Vagina (tissue), 2 donors: ENCODE measurements around the gene PSMD4. TPM values are rescaled to one million over a fixed set of nuclear protein-coding genes. Genes with fewer than 3 reads are reported as not detected.

Experiments
- DNase-seq, 2 donors: peaks; one replicate each; pipeline ENCODE4 v3.0.0-alpha.2; 2017; ENCODE audit errors: extremely low spot score in 2 of 2
- H3K27ac ChIP-seq: fragments of 200-600 bp; sonication (generic); one replicate; pipeline ENCODE4 v1.5.1; 2019
- H3K27me3 ChIP-seq: fragments of 200-600 bp; sonication (generic); one replicate; pipeline ENCODE4 v1.5.1; 2019
- H3K36me3 ChIP-seq, 2 donors: fragments of 200-600 bp; sonication (generic); one replicate each; pipeline ENCODE4 v1.5.1; 2017 to 2019
- H3K4me1 ChIP-seq: fragments of 200-600 bp; sonication (generic); one replicate; pipeline ENCODE4 v1.5.1; 2019
- H3K4me3 ChIP-seq, 2 donors: fragments of 200-600 bp; sonication (generic); 1 replicate in 1 of 2; 2 replicates in 1 of 2; pipeline ENCODE4 v1.5.1; 2016 to 2019
- H3K9me3 ChIP-seq: fragments of 200-600 bp; sonication (generic); one replicate; pipeline ENCODE4 v1.5.1; 2019
- POLR2A ChIP-seq, 2 donors: fragments of 450-650 bp; IDR thresholded peaks; one replicate each; pipeline ENCODE4 v1.6.1; 2017; ENCODE audit warnings: antibody characterized with exemption in 2 of 2, mild to moderate bottlenecking in 2 of 2, moderate library complexity in 2 of 2
- POLR2AphosphoS5 ChIP-seq, 2 donors: sonication (generic); formaldehyde crosslinking; IDR thresholded peaks; one replicate each; pipeline ENCODE4 v1.9.0; 2017; ENCODE audit warnings: antibody characterized with exemption in 2 of 2, mild to moderate bottlenecking in 2 of 2, low read depth in 1 of 2; ENCODE audit not compliant: insufficient read depth in 1 of 2
- intact Hi-C: fragments of 100-400 bp; cut with DNase I; formaldehyde crosslinking; loops from one replicate; pipeline ENCODE4 v1.15.1; 2023
- total RNA-seq: library from RNA; depleted of rRNA; stranded (reverse); fragments of >200 nt; gene quantifications from one replicate; pipeline ENCODE4 v1.2.3, GENCODE V29; 2016
- TF ChIP-seq, protein P1 (sequence below), 3 experiments: fragments of 450-650 bp in 2 of 3; fragments of 200-600 bp in 1 of 3; sonication (generic) in 1 of 3; IDR thresholded peaks; one replicate each; pipeline ENCODE4 v1.5.1; 2017 to 2019; ENCODE audit warnings: antibody characterized with exemption in 3 of 3, mild to moderate bottlenecking in 2 of 3, moderate library complexity in 2 of 3

PSMD4 gene
- total RNA-seq, 1 donor from 2014 or later, result 118 TPM

DNA sequence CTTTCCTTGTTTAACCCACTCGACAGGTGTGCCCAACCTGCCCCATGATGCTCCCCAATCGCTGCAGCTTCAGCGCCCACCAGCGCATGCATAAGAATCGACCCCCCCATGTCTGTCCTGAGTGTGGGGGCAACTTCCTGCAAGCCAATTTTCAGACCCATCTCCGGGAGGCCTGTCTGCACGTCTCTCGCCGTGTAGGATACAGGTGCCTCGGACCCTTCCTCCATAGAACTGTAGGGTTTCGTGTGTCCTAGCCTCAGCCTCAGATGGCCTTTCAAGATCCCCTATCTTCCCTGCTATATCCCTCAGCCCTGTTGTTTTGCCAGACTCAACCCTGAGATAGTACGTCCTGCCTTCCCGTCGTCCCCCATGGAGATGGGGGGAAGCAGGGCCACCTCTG is 34.0 kb downstream of the PSMD4 start:
- Histone ChIP-seq H3K4me1 (peaks cover 10% of the 10 kb centered on the region), H3K9me3 (no peaks in the 10 kb centered on the region), H3K4me3 (no peak overlapping the region), H3K36me3 (peaks cover 8 to 61% of the 10 kb centered on the region in 2 donors), H3K27me3 (no peaks in the 10 kb centered on the region), H3K27ac (no peak overlapping the region)
- intact Hi-C loops, result no loop called here
- TF ChIP-seq, protein P1, sequence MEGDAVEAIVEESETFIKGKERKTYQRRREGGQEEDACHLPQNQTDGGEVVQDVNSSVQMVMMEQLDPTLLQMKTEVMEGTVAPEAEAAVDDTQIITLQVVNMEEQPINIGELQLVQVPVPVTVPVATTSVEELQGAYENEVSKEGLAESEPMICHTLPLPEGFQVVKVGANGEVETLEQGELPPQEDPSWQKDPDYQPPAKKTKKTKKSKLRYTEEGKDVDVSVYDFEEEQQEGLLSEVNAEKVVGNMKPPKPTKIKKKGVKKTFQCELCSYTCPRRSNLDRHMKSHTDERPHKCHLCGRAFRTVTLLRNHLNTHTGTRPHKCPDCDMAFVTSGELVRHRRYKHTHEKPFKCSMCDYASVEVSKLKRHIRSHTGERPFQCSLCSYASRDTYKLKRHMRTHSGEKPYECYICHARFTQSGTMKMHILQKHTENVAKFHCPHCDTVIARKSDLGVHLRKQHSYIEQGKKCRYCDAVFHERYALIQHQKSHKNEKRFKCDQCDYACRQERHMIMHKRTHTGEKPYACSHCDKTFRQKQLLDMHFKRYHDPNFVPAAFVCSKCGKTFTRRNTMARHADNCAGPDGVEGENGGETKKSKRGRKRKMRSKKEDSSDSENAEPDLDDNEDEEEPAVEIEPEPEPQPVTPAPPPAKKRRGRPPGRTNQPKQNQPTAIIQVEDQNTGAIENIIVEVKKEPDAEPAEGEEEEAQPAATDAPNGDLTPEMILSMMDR (IDR thresholded peaks at IDR 0.05), result no peak
- no peak for TF ChIP-seq POLR2AphosphoS5 (IDR thresholded peaks at IDR 0.05; ENCODE audit: insufficient read depth in 1 of 2, low read depth in 1 of 2)
- TF ChIP-seq POLR2A (IDR thresholded peaks at IDR 0.05), result no peak
- DNase-seq, result no peak

DNA sequence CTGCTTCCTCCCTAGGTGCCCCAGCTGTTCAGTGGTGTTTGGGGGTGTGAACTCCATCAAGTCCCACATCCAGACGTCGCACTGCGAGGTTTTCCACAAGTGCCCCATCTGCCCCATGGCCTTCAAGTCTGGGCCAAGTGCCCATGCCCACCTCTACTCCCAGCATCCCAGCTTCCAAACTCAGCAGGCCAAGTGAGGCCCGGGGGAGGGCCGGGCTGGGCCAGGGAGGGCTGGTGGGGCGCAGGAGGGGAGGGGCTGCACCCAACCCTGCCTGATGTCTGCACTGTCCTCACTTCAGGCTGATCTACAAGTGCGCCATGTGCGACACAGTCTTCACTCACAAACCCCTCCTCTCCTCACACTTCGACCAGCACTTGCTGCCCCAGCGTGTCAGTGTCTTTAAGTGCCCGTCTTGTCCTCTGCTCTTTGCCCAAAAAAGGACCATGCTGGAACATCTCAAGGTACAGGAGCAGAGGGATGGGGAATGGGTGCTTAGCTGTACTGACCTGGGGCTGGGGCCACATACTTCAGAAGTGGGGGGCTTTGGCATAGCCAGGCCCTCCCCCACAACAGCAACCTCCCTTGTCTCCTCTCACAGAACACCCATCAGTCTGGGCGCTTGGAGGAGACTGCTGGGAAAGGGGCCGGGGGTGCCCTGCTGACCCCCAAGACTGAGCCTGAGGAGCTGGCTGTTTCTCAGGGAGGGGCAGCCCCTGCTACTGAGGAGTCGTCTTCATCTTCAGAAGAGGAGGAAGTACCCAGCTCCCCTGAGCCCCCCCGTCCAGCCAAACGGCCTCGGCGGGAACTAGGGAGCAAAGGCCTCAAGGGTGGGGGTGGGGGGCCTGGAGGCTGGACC is 34.8 kb downstream of the PSMD4 start:
- Histone ChIP-seq H3K27ac (no peak overlapping the region), H3K36me3 (peaks cover 8 to 70% of the 10 kb centered on the region in 2 donors), H3K27me3 (no peaks in the 10 kb centered on the region), H3K4me1 (peaks cover 2% of the 10 kb centered on the region), H3K4me3 (no peak overlapping the region), H3K9me3 (no peaks in the 10 kb centered on the region)
- TF ChIP-seq, protein P1 (IDR thresholded peaks at IDR 0.05), result no peak
- TF ChIP-seq POLR2A (IDR thresholded peaks at IDR 0.05) (no peak), POLR2AphosphoS5 (IDR thresholded peaks at IDR 0.05; ENCODE audit: insufficient read depth in 1 of 2, low read depth in 1 of 2) (no peak)
- intact Hi-C loops, result no loop called here
- DNase-seq, result no peak

DNA sequence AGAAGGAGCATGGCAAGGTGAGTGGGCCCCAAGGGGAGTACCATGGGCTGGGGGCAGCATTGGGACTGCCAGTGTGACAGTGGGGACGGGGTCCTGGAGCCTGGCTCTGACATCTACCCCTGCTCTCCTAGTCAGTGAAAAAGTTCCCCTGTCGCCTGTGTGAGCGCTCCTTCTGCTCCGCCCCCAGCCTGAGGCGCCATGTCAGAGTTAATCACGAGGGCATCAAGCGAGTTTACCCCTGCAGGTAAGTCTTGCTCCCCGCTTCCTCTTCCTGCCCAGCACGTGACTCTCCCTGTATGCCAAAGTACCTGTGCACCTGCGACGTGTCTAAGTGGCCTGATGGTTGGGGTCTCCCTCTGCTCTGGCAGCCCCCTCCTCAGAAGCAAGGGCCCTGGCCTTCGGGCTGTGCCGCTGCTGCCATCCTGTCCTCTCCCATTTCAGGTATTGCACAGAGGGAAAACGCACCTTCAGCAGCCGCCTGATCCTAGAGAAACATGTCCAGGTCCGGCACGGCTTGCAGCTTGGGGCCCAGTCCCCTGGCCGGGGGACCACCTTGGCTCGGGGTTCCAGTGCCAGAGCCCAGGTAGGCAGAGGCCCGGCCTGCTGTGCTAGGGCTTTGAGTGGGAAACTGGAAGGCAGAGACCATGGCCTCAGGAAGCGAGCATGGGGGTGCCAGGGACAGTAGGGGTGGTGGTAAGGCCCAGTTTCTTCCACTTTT is 35.6 kb downstream of the PSMD4 start:
- no peak overlapping the region for H3K4me3 ChIP-seq
- no peak for TF ChIP-seq POLR2AphosphoS5 (IDR thresholded peaks at IDR 0.05; ENCODE audit: insufficient read depth in 1 of 2, low read depth in 1 of 2)
- TF ChIP-seq POLR2A (IDR thresholded peaks at IDR 0.05), result no peak
- TF ChIP-seq, protein P1 (IDR thresholded peaks at IDR 0.05), result no peak
- H3K9me3 ChIP-seq, result no peaks in the 10 kb centered on the region
- DNase-seq, result no peak
- no peak overlapping the region for H3K27ac ChIP-seq
- H3K27me3 ChIP-seq, result no peaks in the 10 kb centered on the region
- intact Hi-C loops, result no loop called here
- no peaks in the 10 kb centered on the region for H3K4me1 ChIP-seq
- H3K36me3 ChIP-seq, result peaks cover 8 to 78% of the 10 kb centered on the region in 2 donors

DNA sequence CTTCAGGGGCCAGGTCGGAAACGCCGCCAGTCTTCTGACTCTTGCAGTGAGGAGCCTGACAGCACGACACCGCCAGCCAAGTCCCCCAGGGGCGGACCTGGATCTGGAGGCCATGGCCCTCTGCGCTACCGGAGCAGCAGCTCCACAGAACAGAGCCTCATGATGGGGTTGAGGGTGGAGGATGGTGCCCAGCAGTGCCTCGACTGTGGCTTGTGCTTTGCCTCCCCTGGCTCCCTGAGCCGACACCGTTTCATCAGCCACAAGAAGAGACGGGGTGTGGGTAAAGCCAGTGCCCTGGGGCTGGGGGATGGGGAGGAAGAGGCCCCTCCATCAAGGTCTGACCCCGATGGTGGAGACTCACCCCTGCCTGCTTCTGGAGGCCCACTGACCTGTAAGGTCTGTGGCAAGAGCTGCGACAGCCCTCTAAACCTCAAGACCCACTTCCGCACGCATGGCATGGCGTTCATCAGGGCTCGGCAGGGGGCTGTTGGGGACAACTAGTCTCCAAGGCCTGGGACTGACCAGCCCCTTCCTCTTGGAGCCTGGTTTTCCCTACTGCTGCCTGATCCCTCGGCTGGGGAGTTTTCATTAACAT is 36.3 kb downstream of the PSMD4 start:
- intact Hi-C loops, result no loop called here
- H3K36me3 ChIP-seq, result peaks cover 8 to 84% of the 10 kb centered on the region in 2 donors

More for the DNA sequence above, 36.3 kb downstream of the PSMD4 start:
- H3K27ac ChIP-seq, result no peak overlapping the region
- no peaks in the 10 kb centered on the region for H3K4me1 ChIP-seq
- no peak for DNase-seq
- H3K4me3 ChIP-seq, result no peak overlapping the region
- H3K27me3 ChIP-seq, result no peaks in the 10 kb centered on the region
- TF ChIP-seq POLR2A (IDR thresholded peaks at IDR 0.05) (no peak), POLR2AphosphoS5 (IDR thresholded peaks at IDR 0.05; ENCODE audit: insufficient read depth in 1 of 2, low read depth in 1 of 2) (no peak)
- TF ChIP-seq, protein P1 (IDR thresholded peaks at IDR 0.05), result no peak
- H3K9me3 ChIP-seq, result no peaks in the 10 kb centered on the region
